TTC549 (cell line): ENCODE data around the gene LAMP2.
"Not testable (repeated sequence)": the region's sequence is repeated elsewhere in the genome, so short reads cannot be mapped to it uniquely, and the experiment has no call there.

ENCODE experiments used
- FAIRE-seq: peaks from 2 replicates; lab custom pipeline; 2012; peaks lifted over from hg19 to GRCh38; lab: Jason Lieb, UNC

The LAMP2 gene

DNA sequence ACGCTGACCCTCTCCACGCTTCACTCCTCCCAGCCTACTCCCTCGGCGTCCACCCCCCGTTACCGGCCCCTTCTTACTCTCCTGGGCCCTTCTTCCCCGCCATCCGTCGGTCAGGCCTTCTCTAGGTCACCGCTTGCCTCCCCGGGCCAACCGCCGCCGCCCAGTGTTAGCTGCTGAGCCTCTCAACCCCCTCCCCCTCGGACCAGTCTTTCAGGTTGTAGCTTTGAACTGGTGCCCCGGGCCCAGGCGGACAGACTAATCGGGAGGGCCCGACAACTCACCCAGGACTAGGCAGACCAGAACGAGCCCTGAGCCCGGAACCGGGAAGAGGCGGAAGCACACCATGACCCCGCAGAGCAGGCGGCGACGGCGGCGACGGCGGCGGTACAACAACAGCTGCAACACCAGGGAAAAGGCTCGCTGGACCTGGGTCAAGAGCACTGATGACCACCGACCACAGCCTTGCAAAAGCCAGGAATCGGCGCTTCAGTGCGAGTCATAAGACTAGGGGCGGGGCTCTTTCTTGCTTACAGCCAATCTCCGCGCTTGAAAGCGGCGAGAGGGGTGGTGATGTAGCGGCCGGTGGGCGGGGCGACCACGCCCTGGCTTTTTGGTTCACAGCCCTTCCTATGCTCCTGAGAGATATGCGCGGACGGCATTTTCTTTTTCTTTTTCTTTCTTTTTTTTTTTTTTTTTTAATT is at the start of gene LAMP2:
Gene LAMP2 (minus strand): TSS at position 472 of the 701 bp plus-strand sequence. CDS start 127 bp downstream, at position 345.
- FAIRE-seq = no peak

DNA sequence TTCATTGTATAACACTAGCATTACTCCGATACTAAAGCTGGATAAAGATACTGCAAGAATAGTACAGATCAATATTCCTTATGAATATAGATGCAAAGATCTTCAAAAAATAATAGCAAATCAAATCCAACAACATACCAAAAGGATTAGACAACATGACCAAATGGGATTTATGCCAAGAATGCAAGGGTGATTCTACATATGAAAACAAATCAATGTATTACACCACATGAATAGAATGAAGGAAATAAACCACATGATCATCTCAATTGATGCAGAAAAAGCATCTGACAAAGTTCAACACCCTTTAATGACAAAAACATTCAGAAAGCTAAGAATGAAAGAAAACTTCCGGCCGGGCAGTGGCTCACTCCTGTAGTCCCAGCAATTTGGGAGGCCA is 48.8 kb upstream of the LAMP2 start:
- no peak for FAIRE-seq

DNA sequence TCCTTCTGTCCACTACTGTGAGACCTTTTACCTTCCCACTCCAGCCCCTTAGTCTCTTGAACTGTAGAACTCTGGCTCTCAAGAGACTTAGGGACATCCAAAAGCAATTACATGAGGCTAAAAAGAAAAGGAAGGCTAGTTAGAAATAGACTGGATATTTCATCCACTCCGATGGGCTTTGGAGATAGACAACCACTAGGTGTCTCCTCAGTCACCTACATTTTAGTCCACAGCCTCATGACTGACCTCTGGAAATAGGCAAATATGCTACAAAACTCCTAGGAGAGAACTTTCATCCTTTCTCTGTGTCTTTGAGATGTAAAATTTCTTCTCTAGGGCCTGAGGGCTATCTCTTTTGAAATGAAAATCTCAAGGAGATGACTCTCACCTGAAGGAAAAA is 45.1 kb upstream of the LAMP2 start:
- FAIRE-seq = no peak

DNA sequence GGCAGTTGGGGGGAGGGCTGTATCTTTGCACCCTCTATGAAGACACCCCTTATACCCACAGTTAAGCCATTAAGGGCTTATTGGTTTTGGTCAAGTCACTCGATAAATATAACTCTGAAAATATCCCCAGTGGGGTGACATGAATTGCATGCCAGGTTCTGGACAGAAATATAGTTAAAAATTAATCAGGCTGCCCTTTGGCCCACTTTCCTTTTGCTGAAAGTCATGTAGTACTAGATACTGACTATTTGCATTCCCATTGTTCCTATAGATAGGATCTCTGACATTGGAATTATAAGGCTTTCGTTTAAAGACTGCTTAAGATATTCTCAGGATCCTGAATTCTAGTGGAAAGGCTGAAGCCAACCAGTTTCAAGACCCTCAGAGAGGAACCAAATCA is 43.5 kb upstream of the LAMP2 start:
- no peak for FAIRE-seq

DNA sequence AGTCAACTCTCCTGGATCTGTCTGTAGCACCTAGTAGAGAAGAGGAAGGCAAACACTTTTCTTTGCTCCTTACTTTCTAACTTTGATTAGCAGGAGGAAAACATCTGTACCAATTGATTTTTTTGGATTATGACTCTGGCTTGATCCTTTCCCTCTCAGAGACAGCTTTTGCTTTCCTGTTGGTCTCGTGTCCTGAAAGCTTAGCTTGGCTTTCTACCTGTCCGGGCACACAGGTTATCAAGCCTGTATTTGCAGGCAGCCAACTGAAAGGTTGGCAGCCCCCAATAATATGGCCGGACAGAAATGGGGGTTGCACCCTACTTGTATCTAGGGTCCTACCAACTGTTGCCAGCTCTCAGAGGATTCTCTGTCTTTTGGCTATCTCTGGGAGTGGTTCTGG is 43.1 kb upstream of the LAMP2 start:
- FAIRE-seq = no peak

DNA sequence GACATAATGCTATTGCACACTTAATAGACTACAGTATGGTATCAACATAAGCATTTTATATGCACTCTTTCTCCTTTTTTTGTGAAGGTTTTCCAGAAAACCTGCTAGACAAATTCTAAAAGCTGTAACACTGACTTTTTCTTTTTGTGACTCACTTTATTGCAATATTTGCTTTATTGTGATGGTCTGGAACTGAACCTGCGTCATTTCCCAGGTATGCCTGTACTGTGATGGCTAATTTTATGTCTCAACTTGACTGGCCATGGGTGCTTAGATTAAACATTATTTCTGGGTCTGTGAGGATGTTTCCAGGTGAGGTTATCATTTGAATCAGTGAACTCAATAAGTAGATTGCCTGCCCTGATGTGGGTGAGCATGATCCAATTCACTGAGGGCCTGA is 35.5 kb upstream of the LAMP2 start:
- no peak for FAIRE-seq

DNA sequence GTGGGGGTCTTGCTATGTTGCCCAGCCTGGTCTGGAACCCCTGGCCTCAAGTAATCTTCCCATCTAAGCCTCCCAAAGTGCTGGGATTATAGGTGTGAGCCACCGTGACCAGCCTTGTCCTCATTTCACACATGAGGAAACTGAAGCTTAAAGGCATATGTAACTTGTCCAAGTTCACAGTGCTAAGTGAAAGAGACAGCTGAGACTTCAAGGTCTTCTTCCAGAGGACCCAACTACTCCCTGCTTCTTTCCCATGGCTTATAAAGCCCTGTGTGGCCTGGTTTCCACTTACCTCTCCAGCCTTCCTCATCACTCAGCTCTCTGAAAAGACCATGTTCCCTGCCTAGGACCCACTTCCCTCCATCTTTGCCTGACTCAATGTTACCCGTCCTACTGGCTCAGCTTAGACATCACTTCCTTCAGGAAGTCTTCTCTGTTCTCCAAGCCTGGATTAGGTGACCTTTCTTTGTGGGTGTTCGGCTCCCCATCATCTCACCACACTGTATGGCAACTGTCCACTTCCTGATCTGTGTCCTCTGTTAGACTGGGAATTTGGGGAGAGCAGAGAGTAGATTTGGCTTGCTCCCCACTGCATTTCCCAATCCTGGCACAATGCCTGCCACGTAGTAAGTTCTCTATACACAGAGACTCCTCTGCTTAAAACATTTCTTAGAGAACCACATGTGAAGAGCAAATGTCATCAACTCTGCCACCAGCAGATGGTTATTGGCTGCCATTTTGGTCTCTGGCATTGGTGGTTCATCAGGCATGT is 30.4 kb upstream of the LAMP2 start:
- FAIRE-seq = no peak

DNA sequence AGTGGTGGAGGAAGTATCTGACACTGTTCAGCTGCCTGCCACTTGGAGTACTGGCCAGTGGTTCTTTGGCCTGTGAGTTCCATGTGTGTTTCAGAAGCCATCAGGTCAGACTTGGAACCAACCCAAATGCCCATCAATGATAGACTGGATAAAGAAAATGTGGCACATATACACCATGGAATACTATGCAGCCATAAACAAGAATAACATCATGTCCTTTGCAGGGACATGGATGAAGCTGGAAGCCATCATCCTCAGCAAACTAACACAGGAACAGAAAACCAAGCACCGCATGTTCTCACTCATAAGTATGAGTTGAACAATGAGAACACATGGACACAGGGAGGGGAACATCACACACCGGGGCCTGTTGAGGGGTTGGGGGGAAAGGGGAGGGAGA is 21.0 kb upstream of the LAMP2 start:
- not testable (repeated sequence) for FAIRE-seq

DNA sequence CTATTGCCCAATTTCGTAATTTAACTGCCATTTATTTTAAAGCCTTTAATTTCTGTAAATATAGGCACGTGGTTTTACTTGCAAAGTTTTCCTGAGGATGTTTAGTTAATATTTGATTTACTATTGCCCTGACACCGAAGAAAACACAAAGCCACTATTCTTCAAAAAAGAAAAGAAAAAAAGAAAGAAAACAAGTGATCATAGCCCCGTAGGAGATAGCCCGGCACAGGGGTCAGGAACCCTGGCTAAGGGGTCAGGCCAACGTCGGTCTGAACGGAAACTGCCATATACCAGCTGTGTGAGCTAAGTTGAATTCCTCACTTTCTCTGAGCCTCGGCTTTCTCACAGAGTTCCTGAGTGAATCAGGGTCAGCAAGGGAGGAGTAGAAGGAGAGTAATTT is 17.7 kb upstream of the LAMP2 start:
- FAIRE-seq = no peak

DNA sequence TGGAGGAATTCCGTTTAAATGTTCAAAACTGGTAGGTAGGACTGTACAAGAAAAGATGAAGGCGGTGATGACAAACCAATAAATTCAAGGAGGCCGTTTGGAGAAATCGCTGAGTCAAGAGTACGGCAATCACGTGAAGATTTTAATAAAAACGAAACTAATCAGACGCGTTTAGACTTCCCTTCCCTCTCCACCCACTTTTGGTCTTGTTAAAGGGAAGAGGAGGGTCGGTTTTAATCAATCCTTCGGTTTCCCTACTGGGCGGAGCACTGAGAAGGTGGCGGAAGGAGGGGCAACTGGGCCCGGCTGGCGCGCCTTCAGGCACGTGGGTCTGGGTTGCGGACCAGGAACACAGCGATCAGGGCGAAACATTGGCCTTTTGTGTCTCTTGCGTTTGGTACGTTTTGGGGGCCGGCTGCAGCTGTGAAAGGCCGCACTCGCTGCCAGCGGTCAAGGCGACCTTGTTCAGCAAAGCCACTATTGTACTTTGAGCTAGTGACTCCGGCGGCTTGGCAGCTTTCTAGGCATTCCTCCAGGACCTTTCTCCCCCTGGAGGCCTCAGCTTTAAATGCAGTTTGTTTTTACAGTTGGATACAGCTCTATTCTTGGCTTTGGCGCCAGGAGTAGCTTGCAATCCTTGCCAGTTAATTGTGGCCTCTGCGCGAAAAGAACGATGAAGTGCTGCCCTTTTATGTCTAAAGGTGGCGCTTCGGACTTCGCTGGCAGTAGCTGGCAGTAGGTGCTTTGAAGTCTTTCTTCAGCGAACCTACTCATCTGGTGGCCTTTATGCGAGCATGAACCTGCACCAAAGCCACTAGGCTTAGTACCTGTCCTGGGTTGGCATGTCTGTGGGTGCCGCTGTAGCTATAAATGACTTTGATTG is 16.8 kb upstream of the LAMP2 start:
- FAIRE-seq = no peak

DNA sequence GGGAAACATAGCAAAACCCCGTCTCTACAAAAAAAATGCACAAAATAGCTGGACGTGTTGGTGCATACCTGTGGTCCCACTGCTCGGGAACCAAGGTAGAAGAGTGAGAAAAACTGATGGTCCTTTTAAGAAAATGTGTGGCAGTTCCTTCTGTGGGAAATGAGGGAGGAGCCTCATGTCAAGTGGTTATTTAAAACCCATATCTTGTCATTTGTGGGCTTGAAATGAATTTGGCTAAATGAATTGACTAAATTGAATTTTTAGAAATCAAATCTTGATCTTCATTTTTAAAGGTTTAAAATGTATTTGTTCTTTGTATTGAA is 16.2 kb upstream of the LAMP2 start:
- FAIRE-seq = no peak

DNA sequence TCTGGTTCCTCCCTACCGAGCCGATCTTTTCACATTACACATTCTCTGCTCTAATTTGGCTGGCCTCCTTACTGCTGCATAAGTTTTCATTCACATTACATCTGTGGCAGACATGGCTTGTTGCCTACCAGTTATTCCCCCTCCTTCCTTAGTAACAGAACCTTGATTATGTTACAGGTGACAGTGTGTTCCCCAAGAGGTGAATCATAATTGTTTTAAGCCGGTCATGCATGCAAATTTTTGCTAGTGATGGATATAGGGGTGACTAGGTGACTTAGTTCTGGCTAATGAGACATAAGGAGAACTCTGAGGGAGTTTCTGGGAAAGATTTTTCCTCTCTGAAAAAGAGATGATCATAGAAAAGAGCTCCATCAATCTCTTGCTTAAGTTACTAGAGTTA is 8.4 kb upstream of the LAMP2 start:
- FAIRE-seq = no peak

DNA sequence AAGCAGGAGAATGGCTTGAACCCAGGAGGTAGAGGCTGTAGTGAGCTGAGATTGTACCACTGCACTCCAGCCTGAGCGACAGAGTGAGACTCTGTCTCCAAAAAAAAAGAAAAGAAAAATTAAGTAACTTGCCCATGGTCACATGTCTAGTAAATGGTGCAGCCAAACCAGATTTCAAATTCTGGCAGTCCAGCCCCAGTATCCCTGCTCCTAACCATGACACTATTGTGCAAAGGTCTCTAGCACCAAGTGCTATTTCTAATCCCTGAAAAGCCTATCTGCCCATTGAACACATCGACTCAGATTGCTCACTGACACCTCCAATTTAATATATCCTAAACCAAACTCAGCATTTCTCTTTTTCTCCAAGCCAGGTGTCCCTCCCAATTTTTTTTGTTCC is 7.6 kb upstream of the LAMP2 start:
- FAIRE-seq = no peak

DNA sequence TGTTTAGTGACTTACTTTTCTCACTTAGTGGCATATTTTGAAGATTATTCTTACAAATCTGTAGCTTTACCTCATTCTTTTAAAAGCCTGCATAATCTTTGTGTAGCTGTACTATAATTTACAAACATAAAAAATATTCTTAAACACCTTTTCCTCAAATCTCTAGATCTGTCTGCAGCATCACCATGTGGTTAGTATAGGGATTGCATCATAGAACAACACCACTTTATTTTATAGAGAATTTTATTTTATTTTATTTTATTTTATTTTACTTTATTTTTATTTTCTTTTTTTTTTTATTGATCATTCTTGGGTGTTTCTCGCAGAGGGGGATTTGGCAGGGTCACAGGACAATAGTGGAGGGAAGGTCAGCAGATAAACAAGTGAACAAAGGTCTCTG is 6.4 kb upstream of the LAMP2 start:
- peak; percentile 67 for FAIRE-seq

DNA sequence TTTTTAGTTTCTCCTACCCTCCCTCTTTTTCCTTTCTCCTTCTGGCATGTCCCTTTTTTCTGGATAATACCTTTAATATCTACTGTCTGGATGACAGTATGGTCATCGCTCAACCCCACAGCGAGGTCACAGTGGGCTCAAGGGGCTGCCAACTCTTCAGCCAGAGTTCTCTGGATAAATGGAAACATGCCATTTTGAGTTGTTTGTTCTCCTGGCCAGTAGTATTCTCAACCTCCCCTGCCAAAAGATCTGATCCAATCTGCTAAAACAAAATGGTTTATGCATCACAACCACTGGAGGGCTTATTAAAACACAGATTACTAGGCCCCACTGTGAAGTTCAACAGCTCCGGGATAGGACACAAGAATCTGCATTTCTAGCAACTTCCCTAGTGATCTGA is 5.0 kb upstream of the LAMP2 start:
- FAIRE-seq = no peak

DNA sequence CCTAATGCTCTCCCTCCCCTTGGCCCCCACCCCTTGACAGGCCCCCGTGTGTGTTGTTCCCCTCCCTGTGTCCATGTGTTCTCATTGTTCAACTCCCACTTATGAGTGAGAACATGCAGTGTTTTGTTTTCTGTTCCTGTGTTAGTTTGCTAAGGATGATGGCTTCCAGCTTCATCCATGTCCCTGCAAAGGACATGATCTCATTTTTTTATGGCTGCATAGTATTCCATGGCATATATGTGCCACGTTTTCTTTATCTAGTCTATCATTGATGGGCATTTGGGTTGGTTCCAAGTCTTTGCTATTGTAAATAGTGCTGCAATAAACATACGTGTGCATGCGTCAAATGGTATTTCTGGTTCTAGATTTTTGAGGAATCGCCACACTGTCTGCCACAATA is 561 bp upstream of the LAMP2 start:
- FAIRE-seq = not testable (repeated sequence)

DNA sequence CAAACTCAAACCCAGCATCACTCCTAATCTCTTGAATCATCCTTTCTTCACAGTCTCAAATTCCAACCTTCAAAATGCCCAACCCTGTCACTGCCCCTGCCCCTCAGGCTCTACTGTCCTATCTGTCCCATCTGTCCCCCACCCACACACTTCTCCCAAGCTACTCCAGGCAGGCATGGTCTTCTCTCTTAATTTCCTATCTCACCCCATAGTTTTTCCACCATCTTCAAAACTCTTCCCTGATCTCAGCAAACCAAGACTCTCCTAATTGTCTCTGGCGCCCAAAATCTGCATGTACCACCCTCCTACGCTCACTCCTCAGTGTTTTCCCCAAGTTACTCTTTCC is 644 bp downstream of the LAMP2 start:
- FAIRE-seq = no peak

DNA sequence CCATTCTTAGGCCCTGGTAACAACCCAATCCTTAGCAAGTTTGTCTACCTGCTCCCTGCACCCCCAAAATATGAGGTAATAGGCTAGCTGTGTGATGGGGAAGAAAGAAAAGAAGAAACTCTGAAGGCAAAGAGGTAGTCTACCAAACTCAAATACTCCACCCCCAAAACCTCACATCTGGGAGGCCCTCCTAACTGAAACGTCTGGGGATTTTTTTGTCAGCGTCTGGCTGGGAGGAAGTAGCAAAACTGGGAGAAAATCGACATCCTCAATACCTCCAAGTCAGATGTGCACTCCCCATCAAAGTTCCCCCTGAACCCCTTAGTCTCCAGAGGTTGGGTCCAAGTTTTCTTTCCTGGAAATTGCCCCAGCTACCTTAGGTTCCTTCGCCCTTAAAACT is 1.0 kb downstream of the LAMP2 start:
- FAIRE-seq = no peak

DNA sequence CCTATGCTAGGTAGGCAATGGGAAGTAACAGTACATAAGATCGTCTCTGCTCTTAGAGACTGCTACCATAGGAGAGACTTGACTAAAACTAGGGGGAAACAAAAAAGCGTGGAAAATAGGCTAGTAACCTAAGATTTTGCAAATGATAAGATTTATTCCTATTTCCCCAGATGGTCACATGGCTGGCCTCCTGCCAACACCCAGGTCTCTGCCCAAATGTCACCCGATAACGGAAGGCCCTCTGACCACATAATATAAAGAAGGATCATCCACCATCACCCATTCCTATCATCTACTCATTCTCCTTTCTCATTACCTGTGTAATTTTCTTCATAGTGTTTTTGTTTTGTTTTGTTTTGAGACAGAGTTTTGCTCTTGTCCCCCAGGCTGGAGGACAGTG is 4.7 kb downstream of the LAMP2 start:
- no peak for FAIRE-seq

DNA sequence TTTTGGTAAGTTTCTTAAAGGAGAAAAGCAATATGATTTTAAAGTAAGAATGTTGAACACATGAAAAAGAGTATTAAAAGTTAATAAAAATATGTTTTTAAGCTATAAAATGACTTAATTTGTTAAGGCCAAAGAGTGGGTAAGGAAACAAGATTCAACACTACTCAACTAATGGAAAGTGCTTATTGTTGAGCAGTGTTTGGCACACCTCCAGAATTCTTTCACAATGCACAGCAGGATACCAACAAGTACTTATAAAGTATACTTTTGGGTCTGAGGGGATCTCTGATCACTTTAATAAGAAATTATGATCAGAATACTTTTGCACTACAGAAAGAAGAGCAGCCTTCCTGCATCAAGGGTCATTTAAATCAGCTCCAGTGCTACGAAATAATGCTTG is 5.9 kb downstream of the LAMP2 start:
- FAIRE-seq = no peak

DNA sequence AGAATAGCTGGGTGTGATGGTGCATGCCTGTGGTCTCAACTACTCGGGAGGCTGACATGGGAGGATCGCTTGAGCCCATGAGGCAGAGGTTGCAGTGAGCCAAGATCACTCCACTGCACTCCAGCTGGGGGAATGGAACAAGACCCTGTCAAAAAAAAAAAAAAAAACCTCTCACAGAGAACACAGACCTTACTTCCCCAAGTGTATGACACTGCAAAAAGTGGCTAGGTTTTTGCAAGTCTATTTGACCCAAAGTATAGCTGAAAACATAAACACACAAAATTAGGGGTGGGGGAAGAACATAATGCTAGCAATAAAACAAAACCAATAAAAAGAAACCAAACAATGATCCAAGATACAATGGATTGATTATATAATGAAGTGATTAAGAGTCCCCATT is 6.7 kb downstream of the LAMP2 start:
- FAIRE-seq = no peak

DNA sequence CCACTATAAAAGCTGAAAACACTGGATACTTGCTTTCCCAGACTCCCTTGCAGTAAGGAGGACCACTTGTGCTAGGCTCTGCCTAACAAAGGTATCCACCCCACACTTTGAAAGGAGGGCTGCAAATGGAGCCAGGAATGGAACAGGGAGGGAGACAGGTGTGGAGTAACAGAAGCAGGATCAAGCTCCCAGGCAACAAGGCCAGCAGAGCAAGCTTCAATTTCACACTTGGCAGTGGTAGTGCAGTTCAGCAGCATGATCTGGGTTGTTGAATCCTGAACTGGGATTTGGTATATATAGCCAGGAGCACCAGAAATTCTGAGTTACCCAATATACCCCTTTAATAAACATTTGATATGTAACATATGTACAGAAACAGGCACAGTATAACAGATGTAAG is 9.8 kb downstream of the LAMP2 start:
- FAIRE-seq = no peak

DNA sequence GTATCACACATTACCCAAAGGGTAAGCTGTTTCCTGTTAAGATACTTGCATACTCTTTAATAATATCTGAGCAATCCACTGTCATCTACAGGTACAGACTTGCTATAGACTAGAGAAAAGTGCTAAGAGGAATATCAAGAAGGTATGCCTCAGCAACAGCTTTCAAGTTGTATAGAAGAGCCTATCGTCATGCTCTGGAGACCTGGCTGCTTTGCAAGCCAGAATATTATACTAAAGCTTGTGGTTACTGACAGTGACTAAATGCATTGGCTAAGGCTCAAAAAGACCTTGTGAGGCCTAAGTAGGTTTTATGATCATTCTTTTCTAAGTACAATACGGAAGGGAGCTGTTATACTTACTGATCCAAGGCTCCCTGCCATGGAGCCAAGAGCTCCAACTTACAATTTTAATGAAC is 11.3 kb downstream of the LAMP2 start:
- no peak for FAIRE-seq
